ENCODE results near the gene ZNF532.

ZNF532 gene

DNA sequence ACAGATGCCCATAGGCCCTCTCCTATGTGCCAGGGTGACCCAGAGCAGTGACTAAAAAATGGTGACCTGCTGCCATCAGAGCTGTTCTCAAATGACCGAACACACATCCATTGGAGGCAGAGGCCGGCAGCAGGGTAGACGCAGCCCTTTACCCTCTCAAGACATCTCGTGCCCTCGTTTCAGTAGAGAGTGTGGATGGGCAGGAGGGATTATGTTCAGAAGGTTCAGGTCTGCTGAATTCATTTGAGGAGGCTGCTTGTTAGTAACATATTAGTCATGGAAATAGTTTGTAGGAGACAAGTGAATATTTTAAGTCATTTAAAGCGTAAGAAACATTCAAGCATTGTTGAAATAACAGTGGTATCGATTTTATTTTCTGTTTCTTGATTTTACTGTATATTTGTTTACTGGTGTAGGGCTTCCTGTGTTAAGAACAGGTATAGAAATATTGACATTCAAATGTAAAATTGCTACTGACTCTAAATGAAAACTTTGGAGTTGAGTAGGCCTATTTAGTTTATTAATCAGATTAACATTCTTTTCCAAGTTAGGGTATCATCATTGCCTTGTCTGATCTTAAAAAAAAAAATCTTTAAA lies 82.6 kb downstream of the ZNF532 start:
- DNase-seq (ENCODE audit: low spot score), result no peak

- no peak for DNase-seq (ENCODE audit: low spot score)
These were observed 84.4 kb downstream of the ZNF532 start for GRCh38 chr18:58949031-58949430.

DNA sequence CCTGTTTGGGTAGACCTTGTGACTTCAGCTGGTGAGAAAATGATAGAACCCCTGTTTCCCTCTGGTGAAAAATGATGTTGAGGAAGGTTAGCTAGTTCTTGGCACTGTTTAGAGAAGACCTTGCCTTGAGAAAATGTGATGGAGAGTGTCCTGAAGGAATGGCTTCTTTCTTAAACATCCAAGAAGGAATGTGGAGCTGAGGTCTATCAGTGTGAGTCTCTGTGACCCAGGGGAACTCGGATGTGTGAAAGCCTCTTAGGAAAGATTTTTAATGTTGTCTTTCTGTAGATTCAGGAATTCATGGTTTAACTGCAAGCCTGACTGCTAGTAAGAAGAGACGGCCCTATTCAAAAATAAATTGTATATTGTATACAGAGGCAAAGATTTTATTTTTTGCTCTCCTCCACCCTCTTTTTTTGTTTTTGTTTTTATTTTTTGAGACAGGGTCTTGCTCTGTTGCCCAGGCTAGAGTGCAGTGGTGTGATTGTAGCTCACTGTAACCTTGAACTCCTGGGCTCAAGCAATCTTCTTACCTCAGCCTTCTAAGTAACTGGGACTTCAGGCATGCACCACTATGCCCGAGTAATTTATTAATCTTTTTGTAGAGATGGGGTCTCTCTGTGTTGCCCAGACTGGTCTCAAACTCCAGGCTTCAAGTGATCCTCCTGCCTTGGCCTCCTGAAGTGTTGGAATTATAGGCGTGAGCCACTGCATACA lies 87.5 kb downstream of the ZNF532 start:
- DNase-seq (ENCODE audit: low spot score), result no peak

GRCh38 chr18:58952858-58953257 lies 88.2 kb downstream of the ZNF532 start:
- DNase-seq (ENCODE audit: low spot score), result no peak

DNA sequence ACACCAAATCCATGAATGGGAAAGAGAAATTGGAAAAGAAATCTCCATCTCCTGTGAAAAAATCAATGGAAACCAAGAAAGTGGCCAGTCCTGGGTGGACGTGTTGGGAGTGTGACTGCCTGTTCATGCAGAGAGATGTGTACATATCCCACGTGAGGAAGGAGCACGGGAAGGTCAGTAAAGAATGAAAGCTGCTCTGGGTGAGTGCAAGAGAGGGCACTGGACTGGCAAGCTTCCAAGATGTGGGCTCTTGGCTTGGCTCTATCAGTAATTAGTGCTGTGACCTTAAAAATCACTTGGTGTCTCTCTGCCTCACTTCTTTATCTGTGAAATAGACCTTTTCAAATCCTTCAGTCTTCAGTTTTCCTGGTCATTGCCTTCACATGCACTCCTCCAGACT lies 89.0 kb downstream of the ZNF532 start:
- DNase-seq (ENCODE audit: low spot score), result no peak

GRCh38 chr18:58955001-58955400 lies 90.3 kb downstream of the ZNF532 start:
- no peak for DNase-seq (ENCODE audit: low spot score)

DNA sequence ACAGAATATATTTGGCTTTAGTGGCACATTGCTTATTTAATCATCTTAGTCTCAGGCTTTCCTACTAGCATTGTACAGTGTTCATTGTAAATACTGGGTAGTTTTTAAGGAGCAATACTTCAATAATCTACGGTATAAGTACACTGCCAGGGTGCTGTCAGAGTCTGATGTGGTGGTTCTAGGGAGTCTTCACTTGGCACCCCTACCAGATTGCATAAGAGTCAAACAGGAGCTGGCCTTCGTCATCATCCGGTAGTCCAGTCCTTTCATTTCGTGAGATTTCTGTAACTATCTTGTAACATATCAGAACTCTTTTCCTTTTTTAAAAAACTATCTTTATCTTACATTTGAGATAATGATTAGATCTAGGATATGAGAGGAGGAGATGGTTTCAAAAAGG lies 91.1 kb downstream of the ZNF532 start:
- DNase-seq (ENCODE audit: low spot score), result no peak

DNA sequence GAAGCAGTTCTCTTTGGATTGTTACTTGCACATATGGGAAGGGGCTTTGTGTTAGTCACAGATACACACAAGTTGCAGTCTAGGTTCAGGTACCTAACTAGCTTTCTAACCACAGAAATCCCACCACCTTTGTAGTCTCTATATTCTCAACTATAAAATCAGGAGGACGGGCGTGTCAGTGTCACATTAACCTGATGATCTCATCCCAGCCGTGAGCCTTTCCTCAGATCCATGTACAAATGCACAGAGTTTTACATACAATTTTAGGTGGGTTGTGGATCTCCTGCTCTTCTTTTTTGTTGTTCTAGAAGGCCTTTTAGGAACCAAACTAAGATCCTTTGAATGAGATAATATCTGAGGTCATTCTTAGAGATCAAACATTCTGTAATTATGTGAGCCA lies 94.0 kb downstream of the ZNF532 start:
- DNase-seq (ENCODE audit: low spot score), result no peak

DNA sequence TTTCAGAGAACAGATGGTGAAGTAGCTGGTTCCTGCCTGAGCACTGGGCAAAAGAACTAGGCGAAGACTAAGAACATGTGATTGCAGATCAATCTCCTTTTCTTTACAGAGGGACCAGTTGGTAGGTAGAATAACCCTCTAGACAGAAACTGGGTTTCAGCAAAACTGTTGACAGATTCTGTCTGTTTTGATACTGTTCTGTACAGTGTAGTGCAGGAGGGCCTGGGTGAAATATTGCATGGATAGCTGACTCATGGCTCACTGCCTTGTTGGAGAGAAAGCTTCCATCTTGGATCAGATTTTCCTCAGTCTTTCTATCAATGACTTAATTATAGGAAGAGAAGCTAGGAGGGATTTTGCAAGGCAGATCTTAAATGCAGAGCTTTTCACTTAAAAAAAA lies 95.8 kb downstream of the ZNF532 start:
- DNase-seq (ENCODE audit: low spot score), result no peak

- no peak for DNase-seq (ENCODE audit: low spot score)
These were observed 96.5 kb downstream of the ZNF532 start for GRCh38 chr18:58960946-58961722.

DNA sequence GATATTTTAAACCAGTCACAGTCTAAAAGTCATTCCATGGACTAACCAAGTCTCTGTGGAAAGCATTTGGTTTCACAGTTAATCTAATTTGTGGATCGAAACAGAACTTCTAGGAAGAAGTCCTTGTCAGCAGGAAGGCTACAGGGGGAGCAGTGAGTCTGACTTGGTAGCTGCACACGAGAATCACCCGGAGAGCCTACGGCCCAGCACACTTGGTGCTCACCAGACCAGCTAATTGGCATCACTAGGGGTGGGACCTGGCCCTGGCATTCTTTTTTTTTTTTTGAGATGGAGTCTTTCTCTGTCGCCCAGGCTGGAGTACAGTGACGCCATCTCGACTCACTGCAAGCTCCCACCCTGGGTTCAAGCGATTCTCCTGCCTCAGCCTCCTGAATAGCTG lies 97.7 kb downstream of the ZNF532 start:
- no peak for DNase-seq (ENCODE audit: low spot score)

- no peak for DNase-seq (ENCODE audit: low spot score)
These were observed 100.8 kb downstream of the ZNF532 start for GRCh38 chr18:58965291-58966004.

DNA sequence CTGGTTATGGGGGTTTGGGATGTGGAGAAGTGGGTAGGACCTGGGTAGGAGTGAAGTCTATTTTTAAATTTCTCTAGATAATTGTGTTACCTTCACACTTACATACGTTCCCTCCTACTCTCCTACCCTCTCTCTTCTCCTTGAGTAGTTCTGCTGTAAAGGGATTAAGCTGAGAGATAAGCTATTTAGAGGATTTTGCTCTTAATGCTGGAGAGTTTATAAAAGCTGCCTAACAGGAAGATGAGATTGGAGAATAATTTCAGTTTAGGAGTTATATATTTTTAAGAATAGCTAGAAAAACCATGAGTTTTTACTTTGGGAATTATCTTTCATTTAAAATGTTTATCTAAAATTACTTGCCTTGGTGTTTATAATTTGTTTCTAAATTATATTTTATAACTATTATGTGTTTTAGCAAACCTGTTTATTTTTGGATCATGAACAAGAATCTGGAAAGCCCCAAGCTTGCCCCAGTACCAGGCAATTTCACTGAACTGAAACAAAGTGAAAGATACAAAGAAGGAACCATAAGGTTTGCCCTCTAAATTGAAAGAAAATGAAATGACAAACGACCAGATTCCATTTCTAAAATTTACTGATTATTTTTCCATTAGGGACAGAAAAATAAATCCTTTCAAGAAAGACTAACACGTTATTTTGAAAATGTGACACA lies 101.5 kb downstream of the ZNF532 start:
- DNase-seq (ENCODE audit: low spot score), result no peak

DNA sequence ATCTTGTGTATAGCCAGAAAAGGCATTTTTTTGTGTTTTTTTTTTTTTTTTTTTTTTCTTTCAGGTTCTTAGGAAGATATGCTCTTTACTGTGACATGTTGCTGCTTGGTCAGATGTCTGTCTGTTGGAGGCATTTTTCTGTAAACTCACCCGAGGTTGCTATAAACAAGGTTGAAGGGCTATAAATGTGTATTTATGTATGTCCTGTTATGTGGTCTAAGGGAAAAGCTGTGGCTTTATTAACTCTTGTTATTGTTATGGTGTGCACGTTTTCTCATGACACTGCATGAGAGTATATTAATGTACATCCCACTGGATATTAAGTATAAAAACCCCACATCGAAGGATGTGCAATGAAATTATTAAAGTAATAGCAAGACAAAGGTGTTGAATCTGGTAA lies 102.0 kb downstream of the ZNF532 start:
- no peak for DNase-seq (ENCODE audit: low spot score)

DNA sequence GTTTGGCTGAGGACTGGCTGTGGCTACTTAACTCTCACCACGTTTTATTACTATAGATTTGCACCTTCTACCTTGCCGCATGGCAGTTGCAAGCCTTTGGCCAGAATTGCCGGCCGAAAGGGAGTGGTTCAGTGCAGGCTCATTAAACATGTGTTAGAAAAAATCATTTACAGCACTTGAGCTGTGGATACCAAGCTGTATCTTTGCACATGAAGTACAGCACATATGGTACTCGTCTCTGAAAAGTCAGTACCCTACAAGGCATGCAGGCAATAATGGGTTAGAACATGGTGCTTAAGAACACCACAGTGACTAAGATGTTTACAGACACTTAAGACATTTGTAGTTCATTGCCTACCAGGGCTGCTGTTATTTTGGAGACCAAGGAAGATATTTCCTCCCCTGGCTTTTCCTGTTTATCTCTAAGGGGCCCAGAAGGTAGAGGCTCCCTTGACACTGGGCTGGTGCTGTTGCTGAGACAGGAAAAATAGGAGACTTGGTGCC lies 103.1 kb downstream of the ZNF532 start:
- DNase-seq (ENCODE audit: low spot score), result no peak

DNA sequence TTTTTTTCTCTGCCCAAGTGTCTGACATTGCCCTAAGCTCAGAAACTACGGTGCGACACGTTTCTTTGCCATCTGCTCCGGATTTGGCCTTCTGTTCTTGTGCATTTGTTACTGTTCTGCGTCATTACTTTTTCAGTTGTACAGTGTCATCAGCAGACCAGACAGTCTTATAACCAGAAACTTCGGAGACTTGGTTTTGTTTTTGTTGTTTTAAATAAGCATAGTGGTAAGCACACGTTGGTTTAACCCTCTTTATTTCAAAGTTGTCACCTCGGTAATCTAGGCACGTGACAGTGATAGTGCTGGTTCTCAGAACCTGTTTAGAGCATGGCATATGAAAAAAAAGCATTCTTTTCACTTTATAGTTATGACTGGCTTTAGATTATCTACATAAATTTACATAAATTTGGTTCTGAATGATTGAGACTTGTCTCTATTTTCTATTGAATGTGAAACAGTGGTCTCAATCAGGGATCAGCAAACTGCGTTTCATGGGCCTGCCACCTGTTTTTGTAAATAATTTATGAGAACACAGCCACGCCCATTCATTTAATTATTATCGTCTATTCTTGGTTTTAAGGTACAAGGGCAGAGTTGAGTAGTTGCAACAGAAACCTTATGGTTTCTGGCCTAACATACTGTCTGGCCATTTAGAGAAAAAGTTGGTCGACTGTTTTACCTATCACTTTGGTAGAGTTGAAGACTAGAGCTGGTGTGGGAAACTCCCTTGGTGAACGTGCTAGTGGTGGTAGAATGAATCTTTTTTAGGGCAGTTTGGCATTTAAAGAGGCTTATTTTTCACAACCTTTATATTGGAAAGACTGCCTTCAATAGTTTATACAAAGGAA lies 106.5 kb downstream of the ZNF532 start:
- DNase-seq (ENCODE audit: low spot score), result no peak

DNA sequence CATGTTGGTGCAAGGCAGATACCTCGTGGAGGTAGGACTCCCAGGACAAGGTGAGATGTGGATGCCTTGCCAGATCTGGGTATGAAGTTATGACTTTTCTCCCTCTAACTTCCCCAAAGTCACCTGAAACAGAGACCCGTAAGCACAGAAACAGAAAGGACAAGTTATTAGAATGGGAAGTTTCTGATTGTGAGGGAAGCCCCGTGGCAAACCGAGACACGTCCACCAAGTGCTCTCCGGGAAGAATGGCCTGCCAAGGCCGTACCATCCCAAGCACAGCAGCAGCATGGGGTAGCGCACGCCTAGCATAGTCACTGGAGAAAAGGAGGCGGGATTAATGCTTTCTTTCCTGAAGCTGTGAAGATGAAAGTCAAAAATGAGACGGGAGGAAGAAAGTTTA lies 110.6 kb downstream of the ZNF532 start:
- DNase-seq (ENCODE audit: low spot score), result no peak

GRCh38 chr18:58975781-58976180 lies 111.1 kb downstream of the ZNF532 start:
- DNase-seq (ENCODE audit: low spot score), result no peak

- no peak for DNase-seq (ENCODE audit: low spot score)
These were observed 112.5 kb downstream of the ZNF532 start for GRCh38 chr18:58977223-58977622.

DNA sequence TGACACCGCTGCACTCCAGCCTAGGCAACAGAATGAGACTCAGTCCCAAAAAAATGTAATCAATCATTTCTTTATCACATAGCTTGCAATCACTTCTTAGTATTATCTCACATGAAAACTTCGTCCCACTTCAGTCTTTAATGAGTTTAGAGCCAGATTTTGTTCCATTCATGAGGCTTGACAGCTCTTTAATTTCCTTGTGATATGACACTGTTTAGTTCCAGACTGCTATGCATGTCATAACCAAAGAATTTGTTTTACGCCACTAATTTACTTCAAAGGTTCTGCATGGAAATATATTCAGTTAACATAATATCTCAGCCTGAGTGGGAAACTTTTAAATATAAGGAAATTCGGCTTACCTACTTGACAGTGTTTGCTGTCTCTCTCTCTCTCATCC lies 113.1 kb downstream of the ZNF532 start:
- DNase-seq (ENCODE audit: low spot score), result no peak

DNA sequence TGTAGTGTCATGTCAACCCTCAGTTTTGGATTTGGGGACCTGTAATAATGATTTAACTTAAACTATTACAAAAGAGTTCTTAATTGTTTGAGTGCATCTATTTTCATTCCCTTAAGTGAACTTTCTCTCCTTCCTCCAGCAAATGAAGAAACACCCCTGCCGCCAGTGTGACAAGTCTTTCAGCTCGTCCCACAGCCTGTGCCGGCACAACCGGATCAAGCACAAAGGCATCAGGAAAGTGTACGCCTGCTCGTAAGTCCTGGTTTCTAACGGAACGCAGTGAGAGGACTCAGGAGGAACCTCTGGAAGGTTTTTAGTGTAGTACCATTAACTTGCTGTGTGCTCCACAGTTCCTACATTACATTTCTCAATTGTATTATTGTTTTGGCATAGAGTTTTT lies 114.2 kb downstream of the ZNF532 start:
- no peak for DNase-seq (ENCODE audit: low spot score)
